Renal pelvis (tissue), 4 donors: ENCODE measurements around the gene RAP1GAP. TPM values are rescaled to one million over a fixed set of nuclear protein-coding genes. Genes with fewer than 3 reads are reported as not detected.
"Not testable (repeated sequence)": the region's sequence is repeated elsewhere in the genome, so short reads cannot be mapped to it uniquely, and the experiment has no call there.

Experiments used
- DNase-seq: peaks from one replicate; pipeline ENCODE4 v3.0.0-alpha.2; 2013
- polyA plus RNA-seq, 3 donors: library from polyadenylated mRNA; unstranded; fragments of 120-200 nt; gene quantifications; one replicate each; pipeline ENCODE4 v1.2.1, GENCODE V29; 2013; ENCODE audit not compliant: insufficient read length in 3 of 3

RAP1GAP gene
- polyA plus RNA-seq, 3 donors: 20.8 to 23.1 (median 22.5) TPM

- DNase-seq: no peak
These were observed 12.3 kb upstream of the RAP1GAP start for GRCh38 chr1:21681426-21681825.

DNA sequence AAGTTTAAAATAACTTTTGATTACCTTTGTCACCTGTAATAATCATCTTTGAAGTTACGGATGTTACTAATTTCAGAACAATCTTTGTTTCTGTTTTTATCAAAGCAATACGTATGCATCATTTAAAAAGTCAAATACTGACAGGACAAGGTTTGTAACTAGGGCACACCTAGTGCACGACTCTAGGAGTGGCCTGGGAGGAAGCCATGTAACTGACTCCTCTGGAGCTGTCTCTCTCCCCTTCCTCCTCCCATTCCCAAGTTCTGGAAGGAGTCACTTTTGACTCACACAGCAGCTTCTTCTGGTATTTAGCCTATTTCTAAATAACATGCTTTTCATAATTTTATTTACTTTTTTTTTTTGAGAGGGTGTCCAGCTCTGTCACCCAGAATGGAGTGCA lies 11.8 kb upstream of the RAP1GAP start:
- DNase-seq: no peak

GRCh38 chr1:21680381-21680780 lies 11.2 kb upstream of the RAP1GAP start:
- no peak for DNase-seq

DNA sequence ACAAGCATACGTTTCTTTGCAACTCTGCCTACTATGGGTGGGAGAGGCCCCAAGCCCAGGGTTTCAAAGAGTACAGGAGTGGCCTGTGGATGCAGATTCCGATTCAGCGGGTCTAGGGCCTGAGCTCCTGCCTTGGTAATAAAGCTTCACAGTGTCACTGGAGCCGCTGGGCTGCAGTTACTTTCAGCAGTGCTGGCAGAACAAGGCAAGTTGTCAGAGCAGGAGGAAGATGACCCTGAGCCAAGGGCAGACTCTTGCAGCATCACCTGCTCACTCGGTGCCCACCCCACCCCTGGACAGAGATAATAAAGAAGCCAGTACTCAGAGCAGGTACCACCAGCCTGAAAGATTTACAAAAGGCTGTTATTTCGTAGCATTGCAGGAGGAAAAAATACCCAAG lies 8.0 kb upstream of the RAP1GAP start:
- no peak for DNase-seq

GRCh38 chr1:21674957-21675356 lies 5.8 kb upstream of the RAP1GAP start:
- DNase-seq: no peak

DNA sequence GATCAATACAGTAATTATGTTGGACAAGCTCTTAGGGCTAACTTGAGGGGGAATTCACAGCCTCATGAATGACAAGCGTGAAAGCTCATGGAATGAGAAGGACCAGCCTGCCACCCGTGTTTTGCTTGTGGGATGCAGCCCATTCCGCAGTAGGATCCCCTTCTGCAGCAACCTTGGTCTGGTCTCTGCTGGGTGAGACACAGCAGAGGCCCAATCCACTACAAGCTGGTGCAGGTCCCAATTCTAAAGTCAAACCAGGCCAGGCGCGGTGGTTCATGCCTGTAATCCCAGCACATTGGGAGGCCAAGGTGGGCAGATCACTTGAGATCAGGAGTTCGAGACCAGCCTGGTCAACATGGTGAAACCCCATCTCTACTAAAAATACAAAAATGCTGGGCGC lies 4.7 kb upstream of the RAP1GAP start:
- not testable (repeated sequence) for DNase-seq

DNA sequence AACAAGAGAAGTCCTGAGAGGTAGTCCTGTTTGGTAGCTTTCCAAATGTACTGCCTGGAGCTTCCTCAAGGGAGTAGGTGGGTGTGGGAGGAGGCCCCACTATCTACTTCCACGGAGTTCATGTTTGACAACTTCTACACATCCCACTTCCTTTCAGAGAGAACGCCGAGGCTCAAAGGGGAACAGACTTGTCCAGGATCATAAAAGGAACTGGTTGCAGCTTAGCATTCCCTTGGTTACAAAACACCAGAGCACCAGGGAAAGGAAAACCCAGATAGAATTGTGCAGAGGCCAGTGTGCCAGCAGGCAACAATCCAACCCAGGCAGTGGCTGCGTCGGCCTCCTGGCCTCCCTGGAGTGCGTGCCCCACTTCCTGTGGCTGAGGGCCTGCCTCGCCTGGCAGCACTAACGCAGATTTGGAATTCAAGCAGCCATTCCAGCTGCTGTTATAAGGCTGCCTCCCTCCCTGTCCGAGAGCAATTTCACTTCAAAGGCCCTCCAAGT lies 4.2 kb upstream of the RAP1GAP start:
- DNase-seq: no peak

- no peak for DNase-seq
These were observed 3.5 kb upstream of the RAP1GAP start for GRCh38 chr1:21672478-21673276.

GRCh38 chr1:21671915-21672314 lies 2.8 kb upstream of the RAP1GAP start:
- DNase-seq: no peak

GRCh38 chr1:21670956-21671902 lies 2.1 kb upstream of the RAP1GAP start:
- DNase-seq: no peak

- no peak for DNase-seq
These were observed 1.1 kb upstream of the RAP1GAP start for GRCh38 chr1:21670059-21670881.

DNA sequence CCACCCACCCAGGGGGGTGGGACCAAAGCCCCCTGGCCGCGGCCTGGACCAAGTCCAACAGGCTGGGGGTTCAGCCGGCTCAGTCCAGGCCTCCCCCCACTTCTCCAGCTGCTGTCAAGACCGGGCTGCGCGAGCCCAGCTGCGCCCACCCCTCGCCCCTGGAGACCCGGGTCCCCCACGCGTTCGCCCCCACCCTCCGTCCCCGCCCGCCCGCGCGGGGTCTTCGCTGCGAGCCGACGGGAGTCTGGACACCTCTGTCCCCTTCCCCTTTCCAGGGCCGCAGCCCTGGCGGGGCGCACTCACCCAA lies 253 bp downstream of the RAP1GAP start:
- DNase-seq: no peak

DNA sequence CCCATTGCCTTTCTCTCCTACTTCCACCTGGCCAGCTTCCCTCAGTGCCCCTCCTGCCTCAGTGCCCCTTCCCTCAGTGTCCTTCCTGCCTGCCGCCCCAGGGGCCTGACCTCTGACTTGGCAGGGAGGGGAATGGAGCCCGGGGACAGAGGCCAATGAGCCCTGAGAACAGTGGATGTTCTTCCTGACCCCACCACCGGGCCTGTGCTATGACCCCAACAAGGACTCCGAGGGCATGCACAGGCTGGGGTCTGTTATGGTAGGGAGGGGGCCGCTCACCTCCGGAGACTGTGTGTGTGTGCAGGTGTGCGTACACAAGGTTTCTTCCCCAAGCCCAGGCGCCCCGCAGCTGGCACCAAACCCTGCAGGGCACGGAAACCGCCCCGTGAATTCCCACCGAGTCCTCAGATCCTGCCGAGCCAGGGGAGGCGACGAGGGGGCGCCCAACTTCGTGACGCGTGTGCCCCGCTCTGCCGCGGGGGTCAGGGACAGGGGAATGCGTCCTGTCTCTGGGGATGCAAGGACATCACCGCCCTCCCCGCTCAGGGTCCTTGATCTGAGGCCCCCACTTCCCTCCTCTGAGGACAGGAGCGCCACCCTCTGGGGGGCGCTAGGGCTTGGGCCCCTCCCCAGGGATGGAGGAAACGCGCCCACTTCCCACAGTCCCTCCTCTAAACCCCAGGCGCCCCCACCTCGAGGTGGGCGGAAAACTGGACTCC lies 766 bp downstream of the RAP1GAP start:
- DNase-seq: no peak

GRCh38 chr1:21667348-21668231 lies 1.6 kb downstream of the RAP1GAP start:
- no peak for DNase-seq

GRCh38 chr1:21666576-21667320 lies 2.4 kb downstream of the RAP1GAP start:
- DNase-seq: no peak

DNA sequence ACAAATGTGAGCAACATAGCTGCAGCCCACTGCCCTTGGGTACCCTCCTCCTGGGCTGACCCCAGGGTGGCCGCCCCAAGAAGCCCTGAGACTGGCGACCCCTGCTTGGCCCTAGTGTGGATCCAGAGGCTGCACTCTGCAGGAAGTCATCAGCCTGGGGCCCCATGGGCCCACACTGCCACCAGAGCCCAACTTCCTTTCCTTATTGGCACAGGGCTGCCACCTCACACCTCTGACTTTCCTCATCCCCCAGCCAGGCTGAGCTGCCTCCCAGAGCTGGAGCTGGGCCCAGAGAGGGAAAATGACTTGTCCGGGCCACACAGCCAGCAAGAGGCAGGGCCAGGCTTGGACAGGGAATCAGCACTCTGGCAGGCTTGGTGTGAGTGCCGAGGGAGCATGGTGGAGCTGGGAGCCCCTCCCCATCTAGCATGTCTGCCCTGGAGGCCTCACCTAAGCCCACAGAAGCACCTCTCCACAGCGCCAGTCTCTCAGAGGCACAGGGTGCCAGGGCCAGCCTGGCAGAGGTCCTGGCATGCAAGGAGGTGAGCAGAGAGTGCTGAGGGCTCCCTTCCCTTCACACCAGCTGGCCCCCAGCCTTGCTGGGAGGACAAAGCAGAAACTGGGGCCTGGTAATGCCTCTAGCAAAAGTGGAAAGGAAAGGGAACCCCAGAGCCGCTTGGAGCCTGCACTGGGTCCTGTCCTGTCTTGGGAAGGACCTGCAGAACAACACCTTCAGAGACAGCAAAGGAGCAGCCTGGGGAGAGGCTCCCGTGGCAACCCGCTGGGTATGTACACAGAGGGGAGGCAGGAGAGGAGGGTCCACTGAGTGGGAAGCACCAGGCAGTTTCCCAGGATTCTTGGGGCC lies 3.2 kb downstream of the RAP1GAP start:
- no peak for DNase-seq

GRCh38 chr1:21664806-21665588 lies 4.2 kb downstream of the RAP1GAP start:
- DNase-seq: no peak
